Smooth muscle cell of trachea (primary cell): ENCODE results near the gene UNKL. TPM values are rescaled to one million over a fixed set of nuclear protein-coding genes. Genes with fewer than 3 reads are reported as not detected.

Source experiments
- total RNA-seq: library from RNA; depleted of rRNA; stranded (reverse); fragments of >200 nt; gene quantifications from 2 replicates; pipeline ENCODE4 v1.2.1, GENCODE V29; 2014

Gene UNKL, protein sequence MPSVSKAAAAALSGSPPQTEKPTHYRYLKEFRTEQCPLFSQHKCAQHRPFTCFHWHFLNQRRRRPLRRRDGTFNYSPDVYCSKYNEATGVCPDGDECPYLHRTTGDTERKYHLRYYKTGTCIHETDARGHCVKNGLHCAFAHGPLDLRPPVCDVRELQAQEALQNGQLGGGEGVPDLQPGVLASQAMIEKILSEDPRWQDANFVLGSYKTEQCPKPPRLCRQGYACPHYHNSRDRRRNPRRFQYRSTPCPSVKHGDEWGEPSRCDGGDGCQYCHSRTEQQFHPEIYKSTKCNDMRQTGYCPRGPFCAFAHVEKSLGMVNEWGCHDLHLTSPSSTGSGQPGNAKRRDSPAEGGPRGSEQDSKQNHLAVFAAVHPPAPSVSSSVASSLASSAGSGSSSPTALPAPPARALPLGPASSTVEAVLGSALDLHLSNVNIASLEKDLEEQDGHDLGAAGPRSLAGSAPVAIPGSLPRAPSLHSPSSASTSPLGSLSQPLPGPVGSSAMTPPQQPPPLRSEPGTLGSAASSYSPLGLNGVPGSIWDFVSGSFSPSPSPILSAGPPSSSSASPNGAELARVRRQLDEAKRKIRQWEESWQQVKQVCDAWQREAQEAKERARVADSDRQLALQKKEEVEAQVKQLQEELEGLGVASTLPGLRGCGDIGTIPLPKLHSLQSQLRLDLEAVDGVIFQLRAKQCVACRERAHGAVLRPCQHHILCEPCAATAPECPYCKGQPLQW
- 11.2 and 12.1 TPM in 2 replicates for total RNA-seq

DNA sequence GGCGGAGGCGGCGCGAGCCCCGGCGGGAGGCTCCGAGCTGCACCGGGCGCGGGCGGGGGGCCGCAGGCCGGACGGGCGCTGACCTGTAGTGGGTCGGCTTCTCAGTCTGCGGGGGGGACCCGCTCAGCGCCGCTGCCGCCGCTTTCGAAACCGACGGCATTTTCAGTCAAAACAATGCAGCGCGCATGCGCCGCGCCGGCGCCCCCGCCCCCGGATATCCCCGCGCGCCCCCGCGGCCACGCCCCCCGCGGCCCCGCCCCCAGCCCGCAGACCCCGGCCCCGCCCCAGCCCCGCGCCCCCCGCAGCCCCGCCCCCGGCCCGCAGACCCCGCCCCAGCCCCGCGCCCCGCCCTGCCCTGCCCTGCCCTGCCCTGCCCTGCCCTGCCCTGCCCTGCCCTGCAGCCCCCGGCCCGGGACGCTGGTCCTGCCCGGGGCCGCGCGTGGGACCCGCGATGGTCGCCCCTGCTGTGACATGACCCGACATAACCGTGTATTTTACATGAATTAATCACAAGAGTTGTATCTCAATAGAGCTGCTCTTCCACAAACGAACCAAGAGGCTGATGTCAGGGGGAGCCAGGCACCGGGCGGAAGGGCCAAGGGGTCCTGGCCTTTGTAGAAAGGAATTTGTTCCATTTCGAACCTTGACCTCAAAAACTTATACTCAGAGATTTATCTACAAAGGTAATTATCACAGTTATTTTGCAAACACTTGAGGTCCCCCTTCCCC, at the start of gene UNKL:
Gene UNKL (minus strand): TSS at position 173 of the 729 bp plus-strand sequence. CDS start 13 bp downstream, at position 160.

DNA sequence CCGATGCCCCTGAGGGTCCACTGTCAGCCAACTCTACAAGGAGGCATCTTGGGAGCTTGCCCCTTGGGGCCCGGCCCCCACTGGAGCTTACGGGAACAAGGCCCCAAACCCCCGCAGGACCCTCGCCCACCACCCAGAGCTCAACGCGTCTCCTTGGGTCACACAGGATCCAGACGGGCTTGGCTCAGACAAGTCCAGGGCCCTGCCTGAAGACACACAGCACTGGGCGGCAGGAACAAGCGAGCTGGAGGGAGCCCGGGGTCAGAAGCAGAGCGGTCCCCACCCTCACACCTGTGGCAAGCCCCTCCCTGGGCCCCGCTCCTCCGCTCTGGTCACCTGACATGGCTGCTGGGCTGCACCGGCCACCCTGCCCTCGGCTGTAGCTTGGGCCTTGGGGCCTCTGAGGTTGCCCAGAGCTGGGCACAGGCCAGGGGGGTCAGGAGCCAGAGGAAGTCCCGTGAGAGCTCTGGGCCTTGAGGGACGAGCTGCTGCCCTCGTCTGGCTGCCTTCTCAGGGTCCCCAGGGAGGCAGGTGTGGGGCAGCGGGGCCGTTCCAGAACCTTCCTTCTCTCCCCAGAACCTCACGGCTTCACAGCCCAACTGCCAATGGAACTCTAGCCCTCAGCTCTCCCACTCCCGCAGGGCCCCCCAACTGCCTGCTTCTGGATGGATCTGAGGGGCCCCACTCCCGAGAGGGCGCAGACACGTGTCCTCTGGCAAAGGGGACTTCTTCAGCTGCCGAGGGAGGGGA, 29.7 kb upstream of the UNKL start, which contains the start of gene CCDC154:
Gene CCDC154 (minus strand): TSS at position 577 of the 750 bp plus-strand sequence. CDS start 234 bp downstream, at position 343.

DNA sequence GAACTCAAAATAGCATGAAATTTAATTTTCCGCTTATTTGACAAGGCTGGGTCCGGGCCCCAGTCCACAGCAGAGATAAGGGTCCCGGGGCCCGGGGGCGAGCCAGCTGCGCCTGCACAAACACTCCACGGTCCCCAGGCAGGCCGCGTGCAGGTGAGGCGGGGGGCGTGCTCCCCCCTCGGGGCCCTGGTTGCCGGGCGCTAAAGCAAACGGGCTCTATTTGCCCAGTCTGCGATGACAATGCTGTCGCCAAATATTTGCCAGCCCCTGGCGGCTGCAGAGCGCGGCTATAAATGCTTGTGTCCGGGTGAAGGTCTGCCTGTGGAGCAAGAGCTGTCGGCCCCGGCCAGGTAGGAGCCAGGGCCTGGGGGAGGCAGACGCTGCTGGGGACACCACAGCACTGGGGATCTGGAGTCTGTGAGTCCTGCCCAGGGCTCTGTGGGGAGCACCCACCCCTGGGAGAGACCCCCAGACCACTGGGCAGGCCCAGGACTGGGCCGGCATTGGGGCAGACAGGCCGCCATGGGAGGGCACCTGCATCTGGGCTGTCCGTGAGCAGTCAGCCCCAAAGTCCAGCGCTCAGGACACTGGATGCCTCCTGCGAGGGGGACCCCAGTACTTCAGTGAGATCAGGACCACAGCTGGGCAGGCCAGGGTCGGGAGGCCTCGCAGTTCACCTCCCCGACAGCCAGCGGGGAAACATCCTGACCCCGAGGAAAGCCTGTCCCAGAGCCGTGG, 16.4 kb upstream of the UNKL start, which contains the start of gene PERCC1:
Gene PERCC1 (plus strand): TSS at position 320 of the 738 bp plus-strand sequence. CDS start 1,516 bp downstream, outside the sequence.

DNA sequence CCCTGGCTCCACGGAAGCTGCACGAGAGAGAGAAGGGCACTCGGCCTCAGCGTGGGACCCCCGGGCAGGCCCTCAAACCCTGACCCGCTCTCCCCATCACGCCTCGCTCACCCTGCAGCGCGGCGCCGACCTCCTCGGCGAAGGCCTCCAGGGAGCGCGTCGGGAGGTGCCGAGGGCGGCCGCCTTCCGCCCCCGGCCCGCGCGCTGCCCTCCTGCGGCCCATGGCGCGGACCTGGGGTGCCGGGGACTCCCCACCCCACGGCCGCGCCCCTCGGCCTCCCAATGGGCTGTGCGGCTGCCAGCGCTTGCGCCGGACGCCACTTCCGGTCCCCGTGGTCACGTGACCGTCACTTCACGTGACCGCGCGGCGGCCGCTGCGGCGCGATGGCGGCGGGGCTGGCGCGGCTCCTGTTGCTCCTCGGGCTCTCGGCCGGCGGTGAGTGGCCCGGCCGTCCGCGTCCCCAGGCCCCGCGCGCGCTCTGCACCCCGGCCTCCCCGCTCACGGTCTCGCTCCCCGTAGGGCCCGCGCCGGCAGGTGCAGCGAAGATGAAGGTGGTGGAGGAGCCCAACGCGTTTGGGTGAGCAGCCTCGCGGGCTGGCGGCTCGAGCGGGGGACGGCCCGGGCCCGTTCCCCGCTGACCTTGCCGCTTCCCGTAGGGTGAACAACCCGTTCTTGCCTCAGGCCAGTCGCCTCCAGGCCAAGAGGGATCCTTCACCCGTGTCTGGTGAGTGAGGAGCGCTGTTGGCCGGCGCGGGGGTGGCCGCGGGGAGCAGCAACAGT, 62.7 kb downstream of the UNKL start, which contains the start of the genes GNPTG and TSR3:
Gene GNPTG (plus strand): TSS at position 350 of the 781 bp plus-strand sequence. CDS start 35 bp downstream, at position 385.
Gene TSR3 (minus strand): TSS at position 297 of the 781 bp plus-strand sequence. CDS start 74 bp downstream, at position 223.

DNA sequence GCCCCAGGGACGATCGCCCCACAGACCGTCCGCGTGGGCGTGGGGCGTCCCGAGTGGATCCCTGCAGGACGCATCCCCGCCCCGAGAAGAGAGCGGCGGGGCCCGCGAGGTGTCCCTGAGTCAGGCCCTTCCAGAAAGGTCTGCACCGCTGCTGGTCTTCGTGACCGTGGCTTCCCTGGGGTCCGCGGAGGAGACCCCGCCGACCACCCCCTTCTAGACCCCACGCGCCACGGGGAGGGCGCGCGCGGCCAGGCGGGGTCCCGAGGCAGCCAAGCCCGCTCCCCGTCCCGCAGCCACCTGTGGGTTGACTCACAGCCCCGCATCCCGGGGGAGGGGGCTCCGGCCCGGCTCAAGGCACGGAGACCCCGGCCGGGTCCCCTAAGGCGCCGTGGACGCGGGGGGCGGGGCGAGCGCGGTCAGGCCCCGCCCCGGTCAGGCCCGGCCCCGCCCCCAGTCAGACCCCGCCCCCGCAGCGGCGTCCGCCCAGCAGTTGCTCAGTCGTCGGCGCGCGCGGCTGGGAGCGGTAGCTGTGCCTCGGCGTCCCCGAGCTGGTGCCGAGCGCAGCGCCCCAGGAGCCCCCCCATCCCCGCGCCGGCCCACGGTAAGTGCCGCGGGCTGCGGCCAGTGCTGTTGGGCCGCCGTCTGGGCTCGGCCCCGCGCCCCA, 81.2 kb downstream of the UNKL start, which contains the start of gene BAIAP3:
Gene BAIAP3 (plus strand): TSS at position 497 of the 664 bp plus-strand sequence. CDS start 4,905 bp downstream, outside the sequence.

Other genes starting within 250 kb of the UNKL start
- gene TPSG1, start 189.4 kb downstream of the UNKL start, total RNA-seq: not detected in 2 replicates
- gene TPSB2, start 184.5 kb downstream of the UNKL start, total RNA-seq: not detected in 2 replicates
- gene TPSAB1, start 174.0 kb downstream of the UNKL start, total RNA-seq: not detected in 2 replicates
- not detected in 2 replicates for gene TPSD1, start 158.6 kb downstream of the UNKL start, total RNA-seq
- 54.7 and 83.8 TPM in 2 replicates for gene UBE2I, start 105.1 kb downstream of the UNKL start, total RNA-seq
- 1.5 and 1.9 TPM in 2 replicates for gene BAIAP3, start 81.1 kb downstream of the UNKL start, total RNA-seq
- 91.6 and 98.8 TPM in 2 replicates for gene TSR3, start 62.8 kb downstream of the UNKL start, total RNA-seq
- gene GNPTG, start 62.8 kb downstream of the UNKL start, total RNA-seq: 43.3 and 81.2 TPM in 2 replicates
- 8.6 and 12.8 TPM in 2 replicates for gene UQCC4, start 6.0 kb upstream of the UNKL start, total RNA-seq
- gene PERCC1, start 16.4 kb upstream of the UNKL start, total RNA-seq: 0.17 TPM in 1 of 2 replicates, not detected in the other
- gene CCDC154, start 29.9 kb upstream of the UNKL start, total RNA-seq: 0.29 and 0.66 TPM in 2 replicates
- gene CLCN7, start 60.3 kb upstream of the UNKL start, total RNA-seq: 71.4 and 169 TPM in 2 replicates
- gene PTX4, start 74.2 kb upstream of the UNKL start, total RNA-seq: 0.29 TPM in 1 of 2 replicates, not detected in the other
- gene TELO2, start 78.7 kb upstream of the UNKL start, total RNA-seq: 16.5 and 23.3 TPM in 2 replicates
- 9.0 and 10.1 TPM in 2 replicates for gene TMEM204, start 119.0 kb upstream of the UNKL start, total RNA-seq
- 32.1 and 55.1 TPM in 2 replicates for gene IFT140, start 197.4 kb upstream of the UNKL start, total RNA-seq
- gene CRAMP1, start 197.7 kb upstream of the UNKL start, total RNA-seq: 8.6 and 8.8 TPM in 2 replicates